Epidermal melanocyte (primary cell): Measurements from ENCODE around the gene CGN.

Experiments used
- DNase-seq: peaks from one replicate; pipeline ENCODE4 v3.0.0; 2011; ENCODE audit warnings: low spot score; ENCODE audit not compliant: insufficient read length

Gene CGN

DNA sequence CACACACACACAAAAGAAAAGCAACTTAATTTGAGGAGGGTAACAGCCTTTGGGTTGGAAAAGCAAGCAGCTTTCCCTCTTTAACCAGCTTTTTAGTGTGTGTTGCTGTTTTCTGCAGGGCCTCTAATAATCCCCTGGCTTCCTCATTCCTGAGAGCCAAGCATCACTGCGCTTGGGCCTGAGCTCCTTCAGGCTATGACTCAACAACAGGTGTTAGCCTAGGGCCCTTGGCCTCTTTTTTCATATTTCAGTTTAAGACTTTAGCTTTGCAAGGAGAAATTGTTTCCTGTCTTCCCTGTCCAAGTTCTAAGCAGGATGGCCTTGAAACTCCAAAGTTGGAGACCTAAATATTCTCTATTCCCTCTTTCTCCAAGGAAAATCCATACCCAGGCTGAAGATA is 74.4 kb downstream of the CGN start:
- DNase-seq, result no peak
